Fibroblast of lung (primary cell): ENCODE results near the gene TGFBRAP1.

ENCODE experiments used
- CTCF ChIP-seq, 2 donors: IDR thresholded peaks in 1 of 2; conservative IDR thresholded peaks in 1 of 2; 1 replicate in 1 of 2; 2 replicates in 1 of 2; pipeline ENCODE4 v1.5.1; 2011 to 2012; ENCODE audit warnings: low read length in 2 of 2, control low read depth in 1 of 2, inconsistent platforms in 1 of 2, low read depth in 1 of 2, mild to moderate bottlenecking in 1 of 2
- EZH2 ChIP-seq: IDR thresholded peaks from 2 replicates; pipeline ENCODE4 v1.5.1; 2012; ENCODE audit warnings: low read length, control low read depth, mild to moderate bottlenecking; ENCODE audit errors: missing control alignments

DNA sequence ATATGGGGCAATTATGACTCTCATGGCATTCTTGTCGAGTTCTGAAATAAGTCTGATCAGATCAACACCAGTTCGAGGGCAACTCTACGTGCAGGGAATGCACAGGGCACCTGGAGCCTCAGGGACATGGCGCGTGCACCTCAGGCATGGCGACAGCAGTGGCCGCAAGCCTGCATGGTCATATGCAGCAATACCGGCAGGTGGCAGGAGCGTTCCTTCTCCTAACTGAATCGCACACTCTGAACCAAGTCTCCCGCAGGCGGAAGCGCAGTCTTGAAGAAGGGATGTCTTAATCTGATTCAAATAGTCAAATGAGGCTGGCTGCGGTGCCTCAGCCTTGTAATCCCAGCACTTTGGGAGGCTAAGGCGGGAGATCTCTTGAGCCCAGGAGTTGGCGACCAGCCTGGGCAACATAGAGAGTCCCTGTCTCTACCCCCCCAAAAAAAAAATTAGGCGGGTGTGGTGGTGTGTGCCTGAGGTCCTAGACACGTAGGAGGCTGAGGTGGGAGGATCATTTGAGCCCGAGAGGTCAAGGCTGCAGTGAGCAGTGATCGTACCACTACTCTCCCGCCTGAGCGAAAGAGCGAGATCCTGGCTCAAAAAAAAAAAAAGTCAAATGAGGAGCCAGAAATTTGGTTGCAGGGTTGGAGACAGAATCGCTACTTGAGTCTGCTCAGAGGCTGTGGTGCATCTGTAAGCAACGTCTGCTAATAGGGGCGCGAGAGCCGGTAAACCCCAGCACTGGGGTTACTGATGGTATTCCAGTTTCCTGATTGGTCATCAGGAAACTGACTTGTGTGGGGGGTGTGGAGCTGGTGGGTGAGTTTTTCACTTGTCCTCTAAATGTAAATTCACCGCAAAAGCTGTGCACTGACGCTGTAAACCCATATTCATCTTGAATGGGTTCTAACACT, 40.5 kb upstream of the TGFBRAP1 start:
- TF ChIP-seq CTCF (conservative IDR thresholded peaks at IDR 0.05 in 1 of 2, IDR thresholded peaks at IDR 0.05 in 1 of 2; ENCODE audit: low read depth in 1 of 2, low read length in 2 of 2) (peak; percentile 74 to 87), EZH2 (no peak)
